Heart left ventricle (tissue), 16 donors: ENCODE measurements around the gene ZC3HAV1. TPM values are rescaled to one million over a fixed set of nuclear protein-coding genes. Genes with fewer than 3 reads are reported as not detected.

Source experiments
- ATAC-seq, 4 donors: fragments of 200-7000 bp; cut with Tn5 transposase; one replicate each; pipeline ENCODE4 v1.9.1; 2020 to 2022; ENCODE audit warnings: moderate library complexity in 4 of 4, mild to moderate bottlenecking in 3 of 4, moderate number of reproducible peaks in 1 of 4
- DNase-seq, 5 donors: peaks; one replicate each; pipeline ENCODE4 v3.0.0-alpha.2; 2020
- H3K27ac ChIP-seq, 12 donors: fragments of 200-600 bp; sonication (generic) in 4 of 12; one replicate each; pipeline versions ENCODE4 v1.5.0 to v1.8.0; 2016 to 2022; ENCODE audit warnings: mild to moderate bottlenecking in 2 of 12
- H3K27me3 ChIP-seq, 9 donors: fragments of 200-600 bp; sonication (generic) in 2 of 9; one replicate each; pipeline versions ENCODE4 v1.5.1 to v1.8.0; 2016 to 2022; ENCODE audit warnings: mild to moderate bottlenecking in 3 of 9
- H3K36me3 ChIP-seq, 9 donors: fragments of 200-600 bp; sonication (generic) in 2 of 9; one replicate each; pipeline versions ENCODE4 v1.5.0 to v1.8.0; 2018 to 2022; ENCODE audit warnings: mild to moderate bottlenecking in 2 of 9
- H3K4me1 ChIP-seq, 12 donors: fragments of 200-600 bp; sonication (generic) in 4 of 12; one replicate each; pipeline versions ENCODE4 v1.5.0 to v1.8.0; 2016 to 2022; ENCODE audit warnings: mild to moderate bottlenecking in 3 of 12
- H3K4me3 ChIP-seq, 12 donors: fragments of 200-600 bp; sonication (generic) in 4 of 12; one replicate each; pipeline versions ENCODE4 v1.5.0 to v1.8.0; 2017 to 2022; ENCODE audit warnings: mild to moderate bottlenecking in 9 of 12, moderate library complexity in 4 of 12
- H3K9me3 ChIP-seq, 12 donors: fragments of 200-600 bp; sonication (generic) in 4 of 12; one replicate each; pipeline versions ENCODE4 v1.5.0 to v1.8.0; 2016 to 2022; ENCODE audit warnings: mild to moderate bottlenecking in 1 of 12
- POLR2A ChIP-seq, 2 donors: fragments of 450-650 bp; IDR thresholded peaks; one replicate each; pipeline ENCODE4 v1.6.1; 2017; ENCODE audit warnings: antibody characterized with exemption in 2 of 2, mild to moderate bottlenecking in 2 of 2, moderate library complexity in 2 of 2
- WGBS, 4 donors: extraction: QIAGEN DNeasy Blood & Tissue Kit in 2 of 4; methylation state at CpG; one replicate each; pipeline versions ENCODE4 v1.1.5 to v1.1.7; 2013 to 2018; 5-methylcytosine and 5-hydroxymethylcytosine counted together
- intact Hi-C, 10 donors: fragments of 100-400 bp; cut with DNase I; formaldehyde crosslinking; loops; one replicate each; pipeline versions ENCODE4 v1.11.1 to v1.14.2; 2022
- polyA plus RNA-seq, 2 donors: library from polyadenylated mRNA; stranded (reverse); fragments of 200-250 nt; gene quantifications; one replicate each; pipeline ENCODE4 v1.2.3, GENCODE V29; 2013
- total RNA-seq, 9 donors: library from RNA; depleted of rRNA in 2 of 9; stranded (reverse); fragments of >200 nt in 2 of 9; fragmentation: NEBNext Ultra II Directional in 3 of 9; extraction: Animal tissue kit (Norgen Biotek cat#: 25700) in 3 of 9; gene quantifications; one replicate each; pipeline versions ENCODE4 v1.1.0 to v1.2.4, GENCODE V29; 2016 to 2023
- TF ChIP-seq, protein P1 (sequence below), 12 donors: fragments of 200-600 bp; sonication (generic) in 4 of 12; IDR thresholded peaks; one replicate each; pipeline versions ENCODE4 v1.5.0 to v1.8.0; 2018 to 2022; ENCODE audit warnings: antibody characterized with exemption in 12 of 12, mild to moderate bottlenecking in 5 of 12
- donor health status: ischemic (EF 13 %, LVEDD 7.1; RV severe dilation, severe dysfunction).
- donor health status: healthy with polysubstance abuse.
- donor health status: DM: no; HTN: yes; CAD: no.
- donor health status: DM: no; HTN: no; CAD: no.
- donor health status: ischemic (EF 25% LVEDD 6.9; RV normal size, moderate dysfunction).
- donor health status: ischemic (EF 25% LVEDD 5.7; RV mildly dilated, moderate dysfunction).
- donor health status: healthy.
- donor health status: DM: yes; HTN: yes; CAD: no.
- donor health status: ischemic (EF 35%, LVEDD 5.7; RV mildly dilated, moderate dysfunction).
- donor health status: nonischemic (EF 11% LVEDD 7.7; RV severe dilation, severe dysfunction).
- donor health status: DM: yes; HTN: yes; CAD: no.
- donor health status: PGD.
- donor health status: ischemic (EF 29% LVEDD 5.4; RV normal size, mild dysfunction).
- donor health status: nonischemic (EF 23%, LVEDD 6.1; RV moderate dilation, normal function).

The ZC3HAV1 gene
- total and polyA plus RNA-seq, 11 donors, result 2.8 to 31.9 (median 7.1) TPM

DNA sequence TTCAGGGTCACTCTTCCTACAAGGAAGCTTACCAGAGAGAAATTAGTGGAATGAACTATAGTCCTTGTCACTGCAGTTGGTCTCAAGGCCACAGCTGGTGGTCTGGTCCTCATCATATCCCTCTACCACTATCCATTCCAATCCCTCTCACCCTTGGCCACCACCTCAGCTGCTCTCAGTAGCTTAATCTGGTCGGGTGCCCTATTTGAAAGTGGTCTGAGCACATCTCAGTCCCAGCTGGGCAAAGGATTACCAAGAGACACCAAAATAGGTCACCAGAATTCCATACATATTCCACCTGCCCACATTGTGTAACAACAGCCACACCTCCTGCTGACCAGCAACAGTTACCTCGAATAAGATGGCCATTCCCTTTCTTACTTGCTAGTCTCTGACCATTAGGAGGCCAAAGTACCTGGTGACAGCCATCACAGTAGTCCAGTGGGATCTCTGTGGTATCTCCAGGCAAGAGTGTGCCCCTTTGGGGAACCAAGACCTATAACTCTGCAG is 3.3 kb upstream of the ZC3HAV1 start:
- H3K9me3 ChIP-seq, result peaks cover 0 to 3% (median 0%) of the 10 kb centered on the region in 12 donors
- H3K4me3 ChIP-seq, result no peak overlapping the region
- H3K36me3 ChIP-seq, result peaks cover 0 to 4% (median 0%) of the 10 kb centered on the region in 9 donors
- intact Hi-C loops, result no loop called here
- TF ChIP-seq, protein P1, sequence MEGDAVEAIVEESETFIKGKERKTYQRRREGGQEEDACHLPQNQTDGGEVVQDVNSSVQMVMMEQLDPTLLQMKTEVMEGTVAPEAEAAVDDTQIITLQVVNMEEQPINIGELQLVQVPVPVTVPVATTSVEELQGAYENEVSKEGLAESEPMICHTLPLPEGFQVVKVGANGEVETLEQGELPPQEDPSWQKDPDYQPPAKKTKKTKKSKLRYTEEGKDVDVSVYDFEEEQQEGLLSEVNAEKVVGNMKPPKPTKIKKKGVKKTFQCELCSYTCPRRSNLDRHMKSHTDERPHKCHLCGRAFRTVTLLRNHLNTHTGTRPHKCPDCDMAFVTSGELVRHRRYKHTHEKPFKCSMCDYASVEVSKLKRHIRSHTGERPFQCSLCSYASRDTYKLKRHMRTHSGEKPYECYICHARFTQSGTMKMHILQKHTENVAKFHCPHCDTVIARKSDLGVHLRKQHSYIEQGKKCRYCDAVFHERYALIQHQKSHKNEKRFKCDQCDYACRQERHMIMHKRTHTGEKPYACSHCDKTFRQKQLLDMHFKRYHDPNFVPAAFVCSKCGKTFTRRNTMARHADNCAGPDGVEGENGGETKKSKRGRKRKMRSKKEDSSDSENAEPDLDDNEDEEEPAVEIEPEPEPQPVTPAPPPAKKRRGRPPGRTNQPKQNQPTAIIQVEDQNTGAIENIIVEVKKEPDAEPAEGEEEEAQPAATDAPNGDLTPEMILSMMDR (IDR thresholded peaks at IDR 0.05), result no peak
- TF ChIP-seq POLR2A (IDR thresholded peaks at IDR 0.05), result no peak
- 65 to 85% (median 79%) methylated on average over 2 of the region's 2 CpGs for WGBS, 4 donors
- H3K27ac ChIP-seq, result peak overlapping the region in 1 of 12 donors; percentile 99
- no peak for ATAC-seq
- no peaks in the 10 kb centered on the region for H3K27me3 ChIP-seq
- peaks cover 0 to 22% (median under 1%) of the 10 kb centered on the region in 12 donors for H3K4me1 ChIP-seq
- no peak for DNase-seq

- intact Hi-C loops, result no loop called here
- ATAC-seq (no peak), DNase-seq (no peak)
- no peak overlapping the region for H3K4me3 ChIP-seq
- peaks cover 0 to 3% (median 0%) of the 10 kb centered on the region in 12 donors for H3K9me3 ChIP-seq
- no peak for TF ChIP-seq POLR2A (IDR thresholded peaks at IDR 0.05)
- TF ChIP-seq, protein P1 (IDR thresholded peaks at IDR 0.05), result no peak
- H3K36me3 ChIP-seq, result peaks cover 0 to 4% (median 0%) of the 10 kb centered on the region in 9 donors
- 91 to 97% (median 95%) methylated on average over 3 of the region's 3 CpGs for WGBS, 4 donors
- peaks cover 0 to 22% (median 2%) of the 10 kb centered on the region in 12 donors for H3K4me1 ChIP-seq
- H3K27me3 ChIP-seq, result no peaks in the 10 kb centered on the region
- H3K27ac ChIP-seq, result peak overlapping the region in 1 of 12 donors; percentile 99
Observed at GRCh38 chr7:139112316-139112715, 2.8 kb upstream of the ZC3HAV1 start.

DNA sequence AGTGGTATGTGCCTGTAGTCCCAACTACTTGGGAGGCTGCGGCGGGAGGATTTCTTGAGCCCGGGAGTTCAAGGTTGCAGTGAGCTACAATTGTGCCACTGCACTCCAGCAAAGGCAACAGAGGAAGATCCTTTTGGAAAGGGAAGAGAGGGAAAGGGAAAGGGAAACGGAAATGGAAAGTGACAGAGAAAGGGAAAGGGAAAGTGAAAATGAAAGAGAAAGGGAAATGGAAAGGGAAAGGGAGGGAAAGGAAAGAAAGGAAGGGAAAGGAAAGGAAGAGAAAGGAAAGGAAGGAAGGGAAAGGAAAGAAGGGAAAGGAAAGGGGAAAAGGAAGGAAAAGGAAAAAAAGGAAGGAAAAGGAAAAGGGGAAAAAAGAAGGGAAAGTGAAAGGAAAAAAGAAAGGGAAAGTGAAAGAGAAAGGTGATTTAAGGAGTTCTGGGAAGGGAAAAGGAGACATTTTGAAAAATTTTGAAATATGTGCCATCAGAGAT is 2.3 kb upstream of the ZC3HAV1 start:
- Histone ChIP-seq H3K27me3 (no peaks in the 10 kb centered on the region), H3K36me3 (peaks cover 0 to 4% (median 0%) of the 10 kb centered on the region in 9 donors), H3K27ac (peak overlapping the region in 1 of 12 donors; percentile 99), H3K9me3 (peaks cover 0 to 3% (median 0%) of the 10 kb centered on the region in 12 donors), H3K4me1 (peaks cover 0 to 24% (median 3%) of the 10 kb centered on the region in 12 donors), H3K4me3 (no peak overlapping the region)
- no peak for DNase-seq
- TF ChIP-seq, protein P1 (IDR thresholded peaks at IDR 0.05), result no peak
- TF ChIP-seq POLR2A (IDR thresholded peaks at IDR 0.05), result no peak
- intact Hi-C loops, result no loop called here
- ATAC-seq, result no peak
- WGBS, 4 donors, result 93 to 96% (median 94%) methylated on average over 4 of the region's 4 CpGs

DNA sequence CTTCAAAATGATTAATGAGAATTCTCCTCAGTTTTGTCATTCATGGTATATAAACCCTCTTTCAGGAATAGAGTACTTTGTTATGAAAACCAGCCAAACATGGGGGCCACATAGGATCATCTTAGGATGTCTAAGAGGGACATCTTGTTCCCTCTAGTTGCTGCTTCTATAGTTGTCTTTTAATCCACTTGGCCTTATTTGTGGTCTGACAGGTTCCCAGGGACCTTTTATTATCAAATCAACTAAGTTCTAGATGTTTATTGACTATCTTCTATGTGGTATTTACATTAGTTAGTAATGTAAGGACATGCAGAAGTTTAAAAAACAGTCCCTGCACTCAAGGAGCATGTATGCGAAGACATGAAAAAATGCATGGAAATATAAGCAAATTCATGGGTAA is 1.6 kb upstream of the ZC3HAV1 start:
- intact Hi-C loops, result no loop called here
- H3K9me3 ChIP-seq, result peaks cover 0 to 3% (median 0%) of the 10 kb centered on the region in 12 donors
- ATAC-seq (no peak), DNase-seq (no peak)
- 96 to 100% (median 97%) methylated on average over 1 of the region's 1 CpG for WGBS, 4 donors
- H3K27ac ChIP-seq, result peak overlapping the region in 1 of 12 donors; percentile 99
- peaks cover 0 to 4% (median 0%) of the 10 kb centered on the region in 9 donors for H3K36me3 ChIP-seq
- TF ChIP-seq, protein P1 (IDR thresholded peaks at IDR 0.05), result no peak
- no peak for TF ChIP-seq POLR2A (IDR thresholded peaks at IDR 0.05)
- H3K4me3 ChIP-seq, result no peak overlapping the region
- no peaks in the 10 kb centered on the region for H3K27me3 ChIP-seq
- H3K4me1 ChIP-seq, result peaks cover 0 to 31% (median 6%) of the 10 kb centered on the region in 12 donors
